Astrocyte (in vitro differentiated cells and primary cell): ENCODE data around the gene SNRPB2.

Experiments used
- EZH2 ChIP-seq: IDR thresholded peaks from 2 replicates; pipeline ENCODE4 v1.6.1; 2012; ENCODE audit warnings: mild to moderate bottlenecking, low read length, inconsistent platforms; ENCODE audit not compliant: insufficient read depth
- TF ChIP-seq, protein P1 (sequence below): IDR thresholded peaks from 2 replicates; pipeline ENCODE4 v1.5.1; 2011; ENCODE audit warnings: low read depth, mild to moderate bottlenecking, inconsistent platforms, low read length, moderate library complexity; ENCODE audit not compliant: insufficient read depth

DNA sequence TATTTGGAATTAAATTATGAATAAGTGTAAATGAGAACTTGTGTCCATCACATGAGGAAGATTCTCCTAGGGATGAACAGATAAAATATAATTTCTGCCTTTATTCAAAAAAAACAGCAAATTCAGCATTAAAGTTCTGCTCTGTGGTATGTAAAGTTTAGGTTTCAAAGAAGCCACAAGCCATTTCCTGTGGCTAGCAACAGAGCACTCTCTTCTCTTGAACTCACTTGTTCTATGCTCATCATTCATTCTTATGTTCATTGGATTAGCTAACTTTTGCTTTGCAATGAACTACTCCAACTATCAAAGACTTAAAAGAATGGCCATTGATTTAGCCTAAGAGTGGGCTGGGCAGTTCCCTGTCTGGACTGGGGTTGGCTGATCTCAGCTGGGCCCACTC lies 20.8 kb upstream of the SNRPB2 start:
- TF ChIP-seq, protein P1, sequence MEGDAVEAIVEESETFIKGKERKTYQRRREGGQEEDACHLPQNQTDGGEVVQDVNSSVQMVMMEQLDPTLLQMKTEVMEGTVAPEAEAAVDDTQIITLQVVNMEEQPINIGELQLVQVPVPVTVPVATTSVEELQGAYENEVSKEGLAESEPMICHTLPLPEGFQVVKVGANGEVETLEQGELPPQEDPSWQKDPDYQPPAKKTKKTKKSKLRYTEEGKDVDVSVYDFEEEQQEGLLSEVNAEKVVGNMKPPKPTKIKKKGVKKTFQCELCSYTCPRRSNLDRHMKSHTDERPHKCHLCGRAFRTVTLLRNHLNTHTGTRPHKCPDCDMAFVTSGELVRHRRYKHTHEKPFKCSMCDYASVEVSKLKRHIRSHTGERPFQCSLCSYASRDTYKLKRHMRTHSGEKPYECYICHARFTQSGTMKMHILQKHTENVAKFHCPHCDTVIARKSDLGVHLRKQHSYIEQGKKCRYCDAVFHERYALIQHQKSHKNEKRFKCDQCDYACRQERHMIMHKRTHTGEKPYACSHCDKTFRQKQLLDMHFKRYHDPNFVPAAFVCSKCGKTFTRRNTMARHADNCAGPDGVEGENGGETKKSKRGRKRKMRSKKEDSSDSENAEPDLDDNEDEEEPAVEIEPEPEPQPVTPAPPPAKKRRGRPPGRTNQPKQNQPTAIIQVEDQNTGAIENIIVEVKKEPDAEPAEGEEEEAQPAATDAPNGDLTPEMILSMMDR = no peak
- TF ChIP-seq EZH2 = no peak
